Stimulated activated naive CD4-positive, alpha-beta T cell (primary cell): ENCODE data around the gene EPHB3.

Source experiments
- DNase-seq, 6 experiments: peaks; one replicate each; lab custom pipeline; 2025; lab: John Stamatoyannopoulos, UW

The EPHB3 gene

DNA sequence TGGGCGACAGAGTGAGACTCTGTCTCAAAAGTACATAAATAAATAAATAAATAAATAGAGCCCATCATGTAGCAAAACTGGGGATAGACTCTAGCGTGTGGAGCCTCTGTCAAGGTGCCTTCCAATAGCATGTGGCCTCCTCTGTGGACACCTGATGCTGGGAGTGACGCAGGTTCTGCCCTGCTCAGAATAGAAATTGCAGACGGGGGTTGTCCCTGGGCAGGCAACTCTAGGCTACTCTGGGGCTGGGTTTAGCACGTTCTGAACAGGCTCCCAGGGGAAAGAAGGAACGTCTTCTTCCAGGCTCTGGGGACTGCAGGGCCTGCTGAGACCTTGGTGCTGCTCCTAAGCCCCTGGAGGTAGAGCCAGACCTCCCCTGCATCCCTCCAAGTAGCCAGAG, 65.3 kb downstream of the EPHB3 start:
- no peak for DNase-seq

DNA sequence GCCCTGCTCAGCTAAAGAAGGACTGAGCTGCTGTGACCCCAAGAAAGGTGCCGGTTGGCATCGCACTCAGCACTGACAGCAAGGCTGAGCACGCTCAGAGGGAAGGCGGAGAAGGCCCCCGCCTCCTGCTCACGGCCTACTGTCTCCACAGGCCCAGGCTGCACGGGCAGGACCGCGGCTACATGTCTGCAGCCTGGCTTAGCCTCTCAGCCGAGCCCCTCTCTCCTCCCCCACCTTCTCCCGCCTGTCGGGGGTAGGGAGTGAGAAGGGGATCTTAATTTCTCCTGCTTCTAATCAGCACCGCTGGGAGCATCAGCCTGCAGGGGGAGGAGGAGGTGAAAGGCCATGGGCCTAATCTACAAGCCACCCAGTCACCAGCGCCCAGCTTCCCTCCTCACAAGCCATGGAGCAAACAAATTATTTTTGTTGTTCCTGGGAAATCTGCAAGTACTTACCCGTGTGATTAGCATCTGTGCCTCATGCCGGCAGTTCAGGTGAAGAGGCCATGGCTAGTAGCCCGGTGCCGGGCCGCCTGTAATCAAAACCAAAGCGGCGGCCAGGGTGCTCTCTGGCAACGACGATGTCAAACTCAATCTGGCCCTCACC, 68.1 kb downstream of the EPHB3 start:
- no peak for DNase-seq

DNA sequence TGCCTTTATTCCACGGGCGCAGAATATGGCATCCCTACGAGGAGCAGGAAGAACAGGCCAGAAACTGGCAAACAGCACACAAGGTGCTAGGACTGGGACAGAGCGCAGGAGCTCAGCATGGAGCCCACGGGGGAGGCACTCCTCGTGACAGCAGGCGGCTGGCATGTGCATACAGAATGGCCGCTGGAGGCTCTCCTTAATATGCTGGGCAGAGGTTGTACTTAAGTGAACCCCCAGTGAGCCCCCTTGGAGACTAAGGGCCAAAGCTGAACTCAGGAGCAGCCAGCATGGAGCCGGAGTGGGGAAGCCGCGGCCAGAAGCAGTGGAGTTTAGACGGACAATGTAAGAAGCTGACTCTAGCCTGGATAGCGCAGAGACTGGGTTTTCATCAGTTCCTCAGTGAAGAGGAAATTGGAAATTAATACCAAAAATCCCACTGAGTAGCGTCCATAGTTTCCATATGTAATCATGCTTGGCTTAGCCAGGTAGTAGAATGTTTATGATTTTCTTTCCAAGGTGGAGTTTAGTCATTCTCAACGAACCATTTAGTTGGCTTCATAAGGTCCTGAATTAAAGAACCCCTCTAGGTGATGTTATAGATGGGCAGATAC, 69.4 kb downstream of the EPHB3 start:
- DNase-seq: no peak

DNA sequence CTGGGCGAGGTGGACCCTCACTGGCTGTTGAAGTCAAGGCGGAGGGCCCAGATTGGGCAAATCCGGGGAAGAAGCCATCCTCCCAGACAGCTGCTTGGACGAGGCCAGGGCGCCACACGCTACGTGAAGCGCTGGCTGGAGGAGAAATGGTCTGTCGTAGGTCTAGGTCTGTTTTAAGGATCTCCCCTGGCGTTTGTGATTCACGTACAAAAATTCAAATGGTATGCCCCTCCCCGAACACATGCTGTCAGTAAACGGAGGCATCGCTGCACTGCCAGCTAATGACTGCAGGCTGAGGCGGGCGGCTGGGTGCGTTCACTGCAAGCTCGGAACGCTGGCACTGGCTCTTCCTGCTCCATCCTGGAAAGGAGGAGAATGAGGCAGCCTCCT, 69.9 kb downstream of the EPHB3 start:
- DNase-seq: no peak
